HG02798 (cell line): ENCODE data around the gene BCAS3.
"Not testable (repeated sequence)": the region's sequence is repeated elsewhere in the genome, so short reads cannot be mapped to it uniquely, and the experiment has no call there.

Source experiments
- ATAC-seq: cut with Tn5 transposase; IDR thresholded peaks from one replicate; pipeline ENCODE4 v1.9.1; 2021; ENCODE audit warnings: mild to moderate bottlenecking; ENCODE audit not compliant: unreplicated experiment, poor library complexity

The BCAS3 gene

GRCh38 chr17:61338874-61339478, 661.3 kb downstream of the BCAS3 start:
- no peak for ATAC-seq

- ATAC-seq, result no peak
Measured at GRCh38 chr17:61340431-61341209, 663.0 kb downstream of the BCAS3 start.

GRCh38 chr17:61343576-61343975, 665.9 kb downstream of the BCAS3 start:
- ATAC-seq, result no peak

GRCh38 chr17:61345061-61345460, 667.4 kb downstream of the BCAS3 start:
- no peak for ATAC-seq

- ATAC-seq, result no peak
Measured at GRCh38 chr17:61345825-61346666, 668.4 kb downstream of the BCAS3 start.

GRCh38 chr17:61349350-61349749, 671.7 kb downstream of the BCAS3 start:
- no peak for ATAC-seq

- no peak for ATAC-seq
Measured at GRCh38 chr17:61351745-61352407, 674.2 kb downstream of the BCAS3 start.

GRCh38 chr17:61352408-61352770, 674.7 kb downstream of the BCAS3 start:
- ATAC-seq, result no peak

- no peak for ATAC-seq
Measured at GRCh38 chr17:61352781-61353491, 675.3 kb downstream of the BCAS3 start.

- no peak for ATAC-seq
Measured at GRCh38 chr17:61353615-61354014, 676.0 kb downstream of the BCAS3 start.

GRCh38 chr17:61354895-61355874, 677.5 kb downstream of the BCAS3 start:
- no peak for ATAC-seq

GRCh38 chr17:61357061-61357460, 679.4 kb downstream of the BCAS3 start:
- ATAC-seq, result not testable (repeated sequence)

GRCh38 chr17:61359513-61359912, 681.9 kb downstream of the BCAS3 start:
- not testable (repeated sequence) for ATAC-seq

GRCh38 chr17:61360318-61360943, 682.8 kb downstream of the BCAS3 start:
- ATAC-seq, result no peak

GRCh38 chr17:61361084-61361483, 683.4 kb downstream of the BCAS3 start:
- no peak for ATAC-seq

GRCh38 chr17:61362396-61362795, 684.7 kb downstream of the BCAS3 start:
- ATAC-seq, result no peak

- no peak for ATAC-seq
Measured at GRCh38 chr17:61362852-61363600, 685.4 kb downstream of the BCAS3 start.
